GM19395 (cell line): ENCODE data around the gene KIF26A.

Source experiments
- ATAC-seq: cut with Tn5 transposase; IDR thresholded peaks from one replicate; pipeline ENCODE4 v1.9.1; 2021; ENCODE audit warnings: mild to moderate bottlenecking, moderate library complexity; ENCODE audit not compliant: unreplicated experiment

Gene KIF26A

DNA sequence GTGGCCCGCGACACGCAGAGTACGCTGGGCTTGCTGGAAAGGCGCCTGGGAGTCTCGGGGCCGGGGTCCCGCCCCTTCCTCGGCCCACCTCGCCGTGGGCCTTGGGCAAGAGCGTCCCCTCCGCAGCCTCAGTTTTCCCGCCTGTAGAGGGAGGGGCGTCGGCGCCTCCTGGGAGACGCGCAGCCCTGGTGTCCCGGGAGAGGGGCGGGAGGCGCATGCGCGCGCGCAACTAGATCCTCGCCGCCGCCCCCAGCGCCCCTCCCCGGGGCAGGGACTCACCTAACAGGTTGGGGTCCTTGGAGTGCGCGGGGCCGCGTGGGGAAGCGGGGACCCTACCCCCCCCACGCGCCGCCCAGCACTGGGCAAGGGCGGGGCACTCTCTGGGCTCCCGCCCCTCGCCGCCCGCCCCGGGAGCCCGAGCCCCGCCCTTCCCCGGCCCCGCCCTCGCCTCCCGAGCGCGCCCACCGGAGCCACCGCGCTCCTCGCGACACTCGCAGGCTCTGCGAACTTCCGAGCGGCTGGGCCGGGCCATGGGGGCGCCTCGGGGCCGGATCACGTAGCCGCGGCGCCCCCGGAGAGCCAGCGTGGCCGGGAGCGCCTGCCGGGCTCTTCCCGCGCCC is at the start of gene KIF26A:
TSS of gene KIF26A (plus strand) at position 490 of the 620 bp plus-strand sequence. CDS start 136 bp downstream, outside the sequence.
- ATAC-seq = no peak

DNA sequence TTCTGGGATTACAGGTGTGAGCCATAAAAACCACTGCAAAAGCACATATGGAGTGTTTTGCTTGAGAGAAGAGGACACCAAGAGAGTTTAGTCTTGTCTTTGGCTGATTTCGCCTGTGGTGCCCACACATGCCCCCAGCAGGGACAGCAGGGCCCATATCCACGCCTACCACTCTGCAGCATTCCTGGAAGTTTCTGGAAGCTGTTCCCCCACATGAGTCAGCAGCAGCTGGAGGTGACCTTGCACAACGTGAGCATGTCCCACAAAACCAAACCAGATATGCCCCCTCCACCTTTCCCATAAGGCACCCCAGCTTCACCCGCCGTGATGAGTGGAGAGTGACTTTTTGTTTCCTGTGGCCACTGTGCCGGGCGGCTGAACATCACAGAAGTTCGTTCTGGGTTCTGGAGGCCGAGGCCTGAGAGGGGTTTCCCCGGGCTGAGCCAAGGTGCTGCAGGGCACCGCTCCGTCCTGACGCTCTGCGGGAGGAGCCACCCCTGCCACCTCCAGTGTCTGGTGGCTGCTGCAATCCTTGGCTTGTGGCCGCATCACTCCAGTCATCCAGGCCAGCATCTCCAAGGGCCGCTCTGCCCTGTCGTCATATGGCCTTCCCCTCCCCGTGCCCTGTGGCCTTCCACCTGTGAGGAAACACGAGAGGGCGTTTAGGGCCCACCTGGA is 48.2 kb upstream of the KIF26A start:
- ATAC-seq = no peak

DNA sequence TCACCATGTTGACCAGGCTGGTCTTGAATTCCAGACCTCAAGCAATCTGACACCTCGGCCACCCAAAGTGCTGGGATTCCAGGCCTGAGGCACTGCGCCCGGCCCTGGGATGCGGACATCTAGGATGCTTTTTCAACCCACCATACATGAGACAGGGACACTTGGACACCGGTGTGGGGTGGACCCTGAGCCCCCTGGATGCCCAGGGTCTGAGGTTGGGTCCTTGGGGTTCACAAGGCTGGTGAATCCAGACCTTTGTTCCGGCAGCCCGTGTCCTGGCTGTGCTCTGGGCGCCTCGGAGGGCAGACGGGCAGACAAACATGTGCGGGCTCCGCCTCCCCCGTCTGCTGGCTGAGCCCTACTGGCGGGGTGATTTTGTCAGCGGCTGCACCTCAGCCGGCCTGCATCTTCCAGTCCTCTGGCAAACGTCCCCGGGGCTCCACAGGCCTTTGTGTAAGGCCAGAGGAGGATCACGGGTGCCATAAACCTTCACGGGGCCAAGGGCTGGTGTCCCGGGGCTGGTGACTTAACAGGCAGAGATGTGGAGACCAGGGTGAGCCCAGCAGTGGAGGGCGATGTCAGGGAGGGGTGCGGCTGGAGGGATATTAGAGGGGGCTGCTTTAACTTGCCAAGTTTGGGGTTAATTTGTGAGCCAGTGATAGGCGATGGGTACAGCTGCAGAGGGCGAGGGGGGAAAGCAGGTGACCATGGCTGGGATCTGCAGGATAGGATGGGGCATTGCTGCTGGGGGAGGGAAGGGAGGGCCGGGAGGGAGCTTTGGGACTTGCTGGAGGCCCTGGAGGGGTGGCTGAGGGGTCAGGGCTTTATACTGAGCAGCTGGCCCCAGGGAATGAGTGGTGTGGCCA is 47.1 kb upstream of the KIF26A start:
- no peak for ATAC-seq

DNA sequence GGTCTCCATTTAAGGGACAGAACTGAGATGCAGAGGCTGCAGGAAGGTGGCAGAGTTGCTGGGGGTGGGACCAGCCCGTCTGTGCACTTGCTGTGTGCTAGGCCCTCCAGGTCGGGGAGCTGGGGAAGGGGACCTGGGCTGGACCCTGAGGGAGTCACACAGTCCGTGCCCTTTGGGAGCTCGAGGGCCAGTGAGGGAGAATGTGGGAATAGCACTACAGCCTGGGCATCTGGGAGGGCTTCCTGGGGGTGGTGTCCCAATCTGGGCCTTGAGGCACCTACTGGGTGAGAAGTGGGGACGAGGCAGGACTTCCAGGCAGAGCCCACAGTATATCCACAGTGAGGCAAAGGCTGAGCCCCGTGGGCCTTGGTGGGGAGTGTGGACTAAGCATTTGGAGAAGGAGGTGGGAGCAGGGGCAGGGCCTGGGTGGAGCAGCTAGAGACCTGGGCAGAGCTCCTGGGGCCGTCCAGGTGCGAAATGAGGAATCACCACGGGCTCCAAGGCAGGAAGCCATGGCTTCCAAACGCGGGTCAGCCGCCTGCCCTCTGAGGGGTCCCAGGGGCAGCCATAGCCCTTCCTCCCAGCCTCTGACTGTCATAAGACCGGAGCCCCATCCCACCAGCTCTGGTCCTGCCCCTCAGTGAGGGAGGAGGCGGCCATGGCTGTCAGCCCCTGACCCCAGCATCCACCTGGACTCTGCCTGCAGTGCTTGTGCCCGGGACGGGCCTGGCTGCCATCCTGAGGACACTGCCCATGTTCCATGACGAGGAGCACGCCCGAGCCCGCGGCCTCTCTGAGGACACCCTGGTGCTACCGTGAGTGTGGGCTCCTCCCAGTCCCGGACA is 46.2 kb upstream of the KIF26A start:
- no peak for ATAC-seq

DNA sequence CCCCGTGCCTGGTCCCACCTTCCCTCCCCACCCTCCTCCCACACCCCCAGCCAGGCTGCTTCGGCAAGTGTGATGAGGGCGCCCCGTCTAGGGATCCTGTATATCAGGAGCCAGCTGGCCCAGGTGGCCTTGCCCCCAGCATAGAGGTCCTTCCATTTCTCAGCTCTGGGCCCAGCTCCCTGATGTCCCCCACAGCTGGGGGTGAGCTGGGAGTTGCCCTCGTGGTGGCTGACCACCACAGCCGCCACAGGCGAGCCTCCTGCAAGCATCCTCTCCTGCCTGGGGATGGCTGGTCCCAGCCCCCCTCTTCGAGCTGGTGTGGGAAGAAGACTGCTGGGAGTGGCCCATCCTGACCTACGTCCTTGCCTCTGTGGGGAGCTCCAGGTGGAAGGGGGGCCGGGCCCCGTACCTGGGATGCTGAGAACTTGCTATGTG is 45.4 kb upstream of the KIF26A start:
- no peak for ATAC-seq

DNA sequence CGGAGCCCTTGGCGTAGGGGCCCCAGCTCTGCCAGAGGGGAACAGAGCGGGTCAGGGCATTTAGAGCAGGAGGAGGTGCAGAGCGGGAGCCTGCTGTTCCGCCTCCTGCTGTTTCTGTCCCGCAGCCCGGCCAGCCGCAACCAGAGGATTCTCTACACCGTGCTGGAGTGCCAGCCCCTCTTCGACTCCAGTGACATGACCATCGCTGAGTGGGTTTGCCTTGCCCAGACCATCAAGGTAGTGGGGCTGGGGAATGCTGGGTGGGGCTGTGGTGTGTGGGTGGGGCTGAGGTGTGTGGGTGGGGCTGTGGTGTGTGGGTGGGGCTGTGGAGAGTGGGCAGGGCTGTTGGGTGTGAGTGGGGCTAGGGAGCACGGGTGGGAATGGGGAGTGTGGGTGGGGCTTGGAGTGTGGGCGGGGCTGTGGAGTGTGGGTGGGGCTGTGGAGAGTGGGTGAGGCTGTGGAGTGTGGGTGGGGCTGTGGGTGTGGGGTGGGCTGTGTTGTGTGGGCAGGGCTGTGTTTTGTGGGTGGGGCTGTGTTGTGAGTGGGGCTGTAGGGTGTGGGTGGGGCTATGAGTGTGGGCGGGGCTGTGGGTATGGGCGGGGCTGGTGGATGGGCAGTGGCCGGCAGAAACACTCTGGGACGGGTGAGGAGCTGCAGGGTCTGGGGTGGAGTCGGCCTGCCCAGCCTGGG is 44.9 kb upstream of the KIF26A start:
- ATAC-seq = no peak

DNA sequence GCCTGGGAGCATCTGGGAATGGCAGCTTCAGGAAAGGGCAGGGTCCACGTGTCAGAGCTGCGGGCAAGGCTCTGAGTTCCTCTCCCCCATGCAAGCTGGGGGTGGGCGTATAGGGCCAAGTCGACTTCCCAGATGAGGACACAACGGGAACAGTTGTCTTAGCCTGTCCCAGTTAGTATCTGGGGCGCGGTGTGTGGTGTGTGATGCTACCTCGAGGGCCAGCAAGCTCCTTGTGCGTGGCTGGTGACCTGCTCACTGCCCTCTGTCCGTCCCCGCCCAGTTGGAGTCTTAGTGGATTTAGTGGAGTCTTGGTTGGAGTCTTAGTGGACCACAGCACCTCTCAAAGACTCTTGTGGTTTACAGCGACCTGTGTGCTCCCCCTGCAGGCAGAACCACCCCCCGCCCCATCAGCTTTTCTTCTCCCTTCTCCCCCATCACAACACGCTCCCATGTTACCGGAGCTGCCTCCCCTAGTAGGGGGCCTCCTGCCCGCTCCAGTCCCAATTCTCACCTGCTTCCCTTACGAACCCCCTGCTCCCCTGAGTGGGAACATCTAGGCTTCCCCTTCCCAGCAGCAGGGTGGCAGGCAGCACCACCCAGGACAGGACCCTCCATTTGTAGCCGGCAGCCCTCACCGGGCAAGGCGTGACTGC is 44.2 kb upstream of the KIF26A start:
- no peak for ATAC-seq

DNA sequence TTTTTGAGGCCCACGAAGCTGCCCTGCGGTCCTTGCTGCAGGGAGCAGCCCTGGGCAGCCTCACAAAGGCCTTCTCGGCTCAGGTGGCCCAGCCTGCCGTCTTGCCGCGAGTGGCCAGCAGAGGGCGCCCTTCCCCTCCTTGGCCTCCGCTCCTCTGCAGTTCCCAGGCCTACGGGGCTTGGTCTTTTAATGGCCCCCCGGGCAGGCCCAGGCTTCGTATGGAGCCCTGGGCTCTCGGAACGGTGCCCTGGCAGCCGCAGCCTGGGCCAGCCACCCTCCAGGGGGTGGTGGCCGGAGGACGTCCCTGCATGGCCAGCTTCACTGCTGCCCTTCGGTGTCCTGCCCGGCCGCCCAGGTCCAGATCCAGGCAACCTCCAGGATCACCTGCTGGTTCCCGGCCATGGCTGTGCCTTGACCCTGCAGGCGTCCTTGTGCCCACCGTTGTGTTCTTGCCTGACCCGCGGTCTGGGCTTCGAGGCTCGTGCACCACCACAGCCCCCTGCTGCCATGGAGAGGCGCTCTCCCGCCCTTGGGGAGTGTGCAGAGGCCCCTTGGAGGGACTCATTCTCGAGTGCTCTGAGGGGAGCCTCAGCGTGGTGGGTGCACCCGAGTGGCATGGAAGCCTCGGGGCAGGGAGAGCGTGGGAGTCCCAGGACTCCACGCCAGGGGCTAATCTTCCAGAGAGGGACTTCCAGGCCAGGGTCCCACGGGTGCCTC is 43.5 kb upstream of the KIF26A start:
- ATAC-seq = no peak

DNA sequence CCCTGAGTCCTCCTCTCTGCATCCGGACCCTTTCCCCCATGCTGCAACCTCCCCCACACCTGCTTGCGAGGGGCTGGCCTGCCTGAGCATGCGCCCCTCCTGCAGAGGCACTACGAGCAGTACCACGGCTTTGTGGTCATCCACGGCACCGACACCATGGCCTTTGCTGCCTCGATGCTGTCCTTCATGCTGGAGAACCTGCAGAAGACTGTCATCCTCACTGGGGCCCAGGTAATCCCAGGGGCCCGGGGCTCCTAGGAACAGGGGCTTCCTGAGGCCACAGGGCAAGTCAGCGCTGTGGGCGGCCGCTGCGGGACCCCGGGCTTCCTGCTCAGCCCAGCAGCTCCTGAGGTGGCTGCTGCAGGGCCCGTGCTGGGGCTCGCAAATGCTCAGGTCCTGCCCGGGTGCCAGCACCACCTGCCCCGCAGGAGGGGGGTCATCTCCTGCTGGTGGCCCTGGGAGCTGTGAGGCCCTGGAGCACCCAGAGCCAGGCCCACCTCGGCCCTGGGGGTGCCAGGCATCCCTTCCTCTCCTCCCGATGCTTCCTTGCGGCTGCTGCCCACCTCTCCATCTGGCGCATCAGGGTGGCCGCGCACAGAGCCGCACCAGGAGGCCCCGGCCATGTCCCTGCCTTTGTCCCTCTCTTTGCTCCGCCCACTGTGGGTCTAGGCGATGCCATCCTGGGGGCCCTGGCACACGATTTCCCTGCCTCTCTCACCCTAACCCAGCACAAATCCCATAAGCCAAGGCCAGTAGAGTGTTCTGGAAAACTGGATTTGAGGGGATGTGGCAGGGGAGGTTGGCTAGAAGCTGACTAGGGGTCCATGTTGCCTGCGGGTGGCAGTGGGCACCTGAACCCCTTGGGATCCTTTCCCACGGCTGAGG is 42.7 kb upstream of the KIF26A start:
- no peak for ATAC-seq

DNA sequence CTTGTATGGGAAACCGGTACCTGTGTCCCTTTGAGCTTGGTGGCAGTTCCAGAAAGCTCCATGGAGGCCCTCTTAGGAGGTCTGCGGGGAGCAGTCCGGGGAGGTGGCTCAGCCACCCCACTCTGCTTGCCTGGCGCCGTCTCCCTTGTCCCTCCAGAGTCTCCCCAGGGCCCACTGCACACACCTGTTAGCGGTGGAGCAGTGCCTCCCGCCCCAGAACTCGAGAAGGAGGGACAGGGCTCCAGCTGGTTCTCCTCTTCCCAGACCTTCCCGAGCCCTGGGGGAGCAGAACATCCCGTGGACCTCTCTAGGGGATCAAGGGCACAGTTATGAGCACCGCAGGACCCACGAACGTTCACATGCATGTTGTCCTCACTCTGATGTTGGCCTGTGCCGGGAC is 42.1 kb upstream of the KIF26A start:
- no peak for ATAC-seq

DNA sequence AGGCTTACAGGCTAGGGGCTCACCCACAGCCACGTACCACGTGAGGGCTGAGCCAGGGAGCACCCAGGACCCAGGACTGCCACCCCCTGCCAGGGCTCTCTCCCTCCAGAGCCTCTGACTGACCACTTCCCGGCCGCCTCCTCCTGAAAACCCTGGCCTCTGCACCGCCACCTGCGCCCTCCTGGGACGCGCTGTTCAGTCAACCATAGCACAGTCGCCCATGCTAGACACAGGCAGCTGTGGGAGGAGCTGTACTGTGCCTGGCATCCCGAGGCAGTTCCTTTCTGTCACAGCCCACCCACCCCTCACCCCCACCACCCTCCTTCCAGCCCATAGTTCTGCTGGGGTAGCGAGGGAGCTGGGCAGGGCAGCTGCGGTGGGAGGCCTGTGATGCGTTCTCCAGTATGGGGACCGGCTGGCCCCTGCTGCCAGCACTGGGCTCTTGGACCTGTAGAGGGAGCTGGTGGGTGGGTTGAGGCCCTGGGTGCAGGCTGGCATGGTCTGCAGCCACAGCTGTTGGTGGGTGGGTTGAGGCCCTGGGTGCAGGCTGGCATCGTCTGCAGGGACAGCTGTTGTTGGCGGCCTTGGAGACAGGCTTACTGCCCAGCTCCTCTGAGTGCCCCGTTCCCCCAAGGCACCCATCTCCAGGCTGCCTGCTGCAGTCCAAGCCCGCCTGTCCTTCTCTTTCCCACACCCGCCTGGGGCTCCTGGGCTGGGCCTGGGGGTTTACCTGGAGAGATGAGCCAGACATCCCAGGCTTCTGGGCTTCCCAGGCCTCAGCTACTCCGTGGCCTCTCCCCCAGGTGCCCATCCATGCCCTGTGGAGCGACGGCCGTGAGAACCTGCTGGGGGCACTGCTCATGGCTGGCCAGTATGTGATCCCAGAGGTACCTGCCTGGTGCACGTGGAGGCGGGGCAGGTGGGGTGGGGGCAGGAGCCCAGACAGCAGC is 41.4 kb upstream of the KIF26A start:
- no peak for ATAC-seq

DNA sequence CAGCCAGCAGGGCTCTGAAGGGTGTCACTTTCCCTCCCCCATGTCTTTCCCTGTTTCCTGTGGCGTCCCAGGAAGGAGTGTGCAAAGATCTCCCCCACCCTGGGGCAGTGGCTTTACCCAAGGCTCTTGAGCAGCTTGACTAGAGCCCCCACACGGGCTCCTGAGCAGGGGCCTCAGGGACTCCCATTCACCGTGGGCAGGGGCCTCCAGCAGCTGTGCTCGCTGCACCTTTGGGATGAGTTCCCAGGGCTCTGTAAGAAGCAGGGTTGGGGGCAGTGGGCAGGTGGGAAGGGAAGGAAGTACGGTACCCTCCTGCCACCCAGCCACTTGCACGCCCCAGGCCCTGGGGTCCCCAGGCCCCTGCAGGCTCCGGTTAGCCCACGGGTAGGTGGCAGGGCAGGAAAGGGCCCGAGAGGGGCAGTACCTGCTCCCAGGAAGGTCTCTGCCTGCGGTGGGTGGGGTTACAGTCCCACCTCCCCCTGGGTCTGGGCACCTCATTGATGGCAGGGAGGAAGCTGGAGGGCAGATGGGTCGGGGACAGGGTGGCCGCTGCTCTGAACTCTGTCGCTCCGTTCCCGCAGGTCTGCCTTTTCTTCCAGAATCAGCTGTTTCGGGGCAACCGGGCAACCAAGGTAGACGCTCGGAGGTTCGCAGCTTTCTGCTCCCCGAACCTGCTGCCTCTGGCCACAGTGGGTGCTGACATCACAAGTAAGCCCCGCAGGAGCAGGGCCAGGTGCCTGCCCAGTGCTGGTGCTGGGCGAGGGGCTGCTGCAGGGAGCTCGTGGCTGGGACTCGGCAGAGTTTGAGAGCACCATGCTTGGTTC is 39.9 kb upstream of the KIF26A start:
- ATAC-seq = no peak

DNA sequence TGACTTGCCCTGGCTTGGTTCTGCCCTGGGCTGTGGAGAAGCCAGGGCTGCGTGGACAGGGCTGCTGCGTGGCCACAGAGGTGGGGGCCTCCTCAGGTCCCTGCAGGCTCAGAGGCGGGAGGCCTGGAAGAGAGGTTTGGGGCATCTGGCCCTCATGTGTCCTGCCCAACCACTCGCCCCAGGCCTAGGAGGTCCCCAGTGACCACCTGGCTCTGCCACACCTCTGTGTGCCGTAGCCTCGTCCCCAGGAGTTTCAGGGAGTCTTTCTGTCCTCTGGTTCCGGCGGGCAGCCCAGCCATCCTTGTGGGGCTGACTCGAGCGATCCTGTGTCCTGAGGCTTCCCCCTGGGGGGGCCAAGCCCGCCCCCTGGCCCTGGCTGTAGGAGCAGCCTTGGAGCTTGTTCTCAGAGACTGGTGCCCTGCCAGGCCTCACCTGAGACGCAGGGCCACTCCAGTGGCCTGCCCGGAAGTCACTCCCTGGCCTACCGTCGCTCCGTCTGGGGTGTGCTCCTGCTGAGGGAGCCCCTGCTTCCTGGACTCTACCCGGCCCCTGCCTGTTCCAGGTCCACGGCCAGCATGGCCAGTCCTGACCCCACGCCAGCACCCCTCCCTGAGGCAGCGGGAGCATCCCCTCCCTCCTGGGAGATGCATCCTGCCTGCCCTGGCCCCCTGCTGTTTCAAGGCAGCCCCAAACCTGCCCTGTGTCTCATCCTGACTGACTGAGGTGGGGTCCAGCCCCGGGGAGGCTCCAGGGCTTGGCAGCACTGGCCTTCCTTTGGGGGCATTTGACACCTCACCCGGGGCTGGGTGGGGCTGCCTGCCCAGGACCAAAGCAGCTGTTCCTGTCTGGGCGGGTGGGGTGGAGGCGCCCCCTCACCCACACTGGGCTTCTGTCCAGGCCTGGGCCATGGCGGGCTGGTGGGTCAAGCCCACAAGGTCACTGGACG is 39.0 kb upstream of the KIF26A start:
- ATAC-seq = no peak

DNA sequence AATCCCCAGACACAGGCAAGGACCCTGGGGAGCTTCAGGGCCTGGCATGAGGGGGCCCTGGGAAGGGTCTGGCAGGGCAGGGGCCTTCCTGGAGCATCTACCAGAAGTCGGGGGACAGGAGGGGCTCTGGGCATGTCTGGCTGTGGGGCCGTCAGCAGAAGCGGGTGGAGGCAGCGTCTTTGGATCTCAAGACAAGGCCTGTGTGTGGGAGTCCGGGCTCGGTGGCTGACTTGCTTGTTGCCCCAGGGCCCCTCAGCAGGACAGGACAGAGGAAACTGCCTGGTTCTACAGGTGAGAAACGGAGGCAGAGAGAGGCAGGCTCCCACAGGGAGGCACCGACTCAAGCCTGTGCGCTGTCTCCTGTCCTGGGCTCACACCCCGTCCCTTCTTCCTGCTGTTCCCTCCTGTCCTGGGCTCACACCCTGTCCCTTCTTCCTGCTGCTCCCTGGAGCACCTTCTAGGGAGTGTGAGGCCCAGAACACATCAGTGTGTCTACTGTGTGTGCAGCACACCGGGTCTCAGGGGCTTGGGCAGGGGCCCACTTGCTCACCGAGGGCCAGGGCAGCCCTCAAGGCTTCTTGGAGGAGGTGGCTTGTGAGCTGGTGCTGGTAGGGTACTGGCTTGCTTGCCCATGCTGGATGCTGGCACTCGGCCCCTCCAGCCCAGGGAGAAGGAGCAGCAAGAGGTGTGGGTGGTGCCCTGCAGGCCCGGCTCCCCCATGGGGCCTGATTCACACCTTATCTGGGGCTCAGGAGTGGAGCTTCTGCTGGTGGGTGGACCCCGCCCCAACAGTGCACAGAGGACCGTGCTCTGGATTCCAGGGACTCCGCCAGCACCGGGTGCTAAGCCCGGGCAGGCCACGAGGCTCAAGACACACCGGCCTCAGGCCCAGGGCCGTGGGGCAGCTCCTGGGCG is 38.0 kb upstream of the KIF26A start:
- no peak for ATAC-seq
